Dedifferentiated amniotic fluid mesenchymal stem cell (primary cell): ENCODE results near the gene PACRG.
A peak's percentile ranks its signal among the peaks of the same experiment; 100 is the strongest.

Source experiments
- DNase-seq: peaks from one replicate; pipeline ENCODE4 v3.0.0-alpha.2; 2016; ENCODE audit errors: extremely low spot score

Gene PACRG

GRCh38 chr6:163176097-163176496 is 448.3 kb downstream of the PACRG start:
- no peak for DNase-seq

GRCh38 chr6:163177007-163177406 is 449.2 kb downstream of the PACRG start:
- no peak for DNase-seq

- no peak for DNase-seq
Observed at GRCh38 chr6:163177892-163178420, 450.2 kb downstream of the PACRG start.

DNA sequence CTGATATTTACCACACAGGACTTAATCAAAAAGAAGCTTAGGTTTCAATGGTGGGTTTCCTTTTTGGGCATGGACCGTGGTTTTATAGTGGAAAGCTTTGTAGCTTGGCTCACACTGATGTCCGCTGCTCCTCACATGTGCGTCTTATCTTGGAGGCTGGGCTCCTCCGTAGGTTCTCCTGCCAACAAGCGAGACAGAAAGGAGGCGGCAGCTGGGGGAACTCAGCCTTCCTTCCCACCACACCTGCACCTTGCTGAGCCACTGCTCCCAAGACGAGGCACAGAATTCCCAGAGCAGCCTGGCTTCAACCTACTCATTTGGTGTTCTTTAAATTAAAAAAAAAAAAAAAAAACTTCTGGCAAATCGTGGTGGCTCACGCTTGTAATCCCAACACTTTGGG is 451.3 kb downstream of the PACRG start:
- no peak for DNase-seq

DNA sequence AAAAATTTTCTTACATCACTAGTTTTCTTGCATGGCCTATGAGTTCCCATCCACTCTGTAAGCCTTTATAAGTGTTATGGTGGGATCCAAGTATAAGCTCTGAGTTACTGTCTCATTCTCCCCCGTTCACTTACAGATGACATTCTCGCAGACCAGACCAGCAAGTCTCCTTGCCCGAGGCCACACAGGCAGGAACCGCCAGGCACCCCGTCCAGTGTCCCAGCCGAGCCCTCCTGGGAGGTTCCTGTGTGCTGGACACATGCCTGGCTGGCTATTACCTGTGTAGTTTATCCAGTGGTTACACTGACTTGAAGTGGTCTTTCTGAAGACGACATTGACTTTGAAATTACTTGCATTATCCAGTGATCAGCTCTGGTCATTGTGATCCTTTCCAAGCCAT is 451.9 kb downstream of the PACRG start:
- no peak for DNase-seq

- peak; percentile 16 for DNase-seq
Observed at GRCh38 chr6:163180874-163181541, 453.2 kb downstream of the PACRG start.

DNA sequence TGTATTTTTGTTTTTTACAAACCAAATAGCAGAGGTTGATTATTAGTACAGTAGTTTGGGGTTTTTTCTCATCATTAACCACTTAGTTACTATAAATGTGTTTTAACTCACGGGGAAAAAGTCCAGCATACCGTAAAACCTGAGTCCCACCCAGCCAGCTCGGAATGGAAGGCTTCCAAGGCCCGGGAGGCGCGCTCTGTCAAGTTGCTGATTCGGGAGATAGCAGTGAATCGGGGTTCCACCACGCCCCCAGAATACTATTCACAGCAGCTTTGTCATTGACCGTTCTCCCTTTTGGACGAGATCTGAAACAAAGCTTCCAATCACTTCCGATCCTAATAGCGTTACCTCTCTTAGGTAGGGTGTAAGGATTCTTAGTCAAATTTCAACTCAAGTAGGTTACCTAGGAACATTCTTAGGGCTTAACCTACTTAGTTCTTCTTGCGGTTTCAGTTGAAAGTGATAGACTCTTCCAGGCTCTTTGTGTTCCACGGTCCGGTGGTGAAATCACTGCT is 453.9 kb downstream of the PACRG start:
- DNase-seq, result no peak

DNA sequence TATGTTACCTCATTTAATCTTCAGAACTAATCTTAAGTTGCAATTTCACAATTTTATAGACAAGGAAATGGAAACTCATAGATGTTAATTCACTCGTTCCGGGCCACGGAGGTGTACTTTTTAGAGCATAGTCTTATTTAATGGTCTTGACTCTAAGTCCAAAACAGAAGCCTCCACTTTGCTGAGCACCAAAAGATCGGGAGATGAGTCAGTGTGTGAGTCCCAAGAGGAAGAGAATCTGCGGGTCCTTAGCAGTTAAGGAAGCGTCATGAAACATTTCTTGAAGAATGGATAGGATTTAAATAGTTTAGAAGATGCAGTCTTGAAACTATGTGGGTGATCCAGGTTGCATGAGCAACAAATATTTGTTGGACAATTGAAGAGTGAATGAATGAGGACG is 454.9 kb downstream of the PACRG start:
- DNase-seq, result no peak

DNA sequence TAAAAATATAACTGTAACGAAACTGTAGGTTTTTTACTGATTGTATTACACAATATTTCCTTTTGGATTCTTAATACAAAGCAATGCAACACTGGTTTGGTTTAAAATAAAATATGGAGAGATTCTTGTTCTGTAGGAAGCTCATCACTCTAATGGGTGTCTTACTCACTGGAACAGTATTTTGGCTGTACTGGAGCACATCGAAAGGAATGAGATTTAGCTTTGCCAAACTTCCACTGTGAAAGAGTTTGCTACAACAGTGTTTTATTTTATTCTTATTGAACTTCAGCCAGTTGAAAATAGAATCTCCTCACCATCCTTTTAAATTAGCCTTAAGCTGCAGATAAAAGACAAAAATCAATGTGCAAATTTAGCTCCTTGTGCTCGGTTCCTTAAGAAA is 456.0 kb downstream of the PACRG start:
- no peak for DNase-seq

GRCh38 chr6:163185744-163186143 is 458.0 kb downstream of the PACRG start:
- DNase-seq, result no peak

DNA sequence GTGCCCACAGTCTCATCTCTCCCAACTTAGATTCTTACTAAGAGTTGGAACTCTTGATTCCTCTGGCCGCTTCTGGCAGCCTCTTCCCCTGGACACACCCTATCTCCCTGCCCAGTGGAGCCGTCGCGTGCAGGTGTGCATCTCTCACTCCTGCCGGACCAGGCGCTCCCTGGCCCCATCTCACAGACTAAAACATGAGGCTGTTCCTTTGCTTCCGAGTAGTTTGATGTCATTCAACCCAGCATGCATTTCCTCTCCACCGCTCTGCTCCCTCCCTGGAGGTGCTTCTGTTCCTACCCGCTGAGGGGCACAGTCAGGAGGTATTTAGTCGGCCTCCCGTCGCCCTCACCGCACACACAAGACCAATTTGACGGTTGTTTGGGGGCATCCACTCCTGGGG is 458.8 kb downstream of the PACRG start:
- no peak for DNase-seq

DNA sequence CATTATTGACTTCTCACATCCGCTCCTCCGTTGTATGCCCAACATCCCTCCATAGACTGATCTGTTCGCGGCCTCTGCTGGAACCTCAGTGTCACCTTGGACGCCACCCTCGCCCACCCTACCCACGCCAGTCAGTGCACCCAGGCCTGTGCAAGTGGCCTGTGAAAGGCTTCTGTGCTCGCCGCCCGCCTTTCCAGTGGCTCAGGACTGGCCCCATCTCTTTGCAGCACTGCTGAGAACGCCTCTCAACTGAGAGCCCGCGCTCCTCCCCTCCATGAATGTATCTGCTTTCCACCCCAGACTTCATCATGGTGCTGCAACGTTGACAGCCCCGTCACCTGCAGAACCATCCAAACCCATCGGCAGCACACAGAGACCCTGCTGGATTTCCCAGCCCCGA is 459.4 kb downstream of the PACRG start:
- DNase-seq, result no peak

- no peak for DNase-seq
Observed at GRCh38 chr6:163187606-163188005, 459.8 kb downstream of the PACRG start.

GRCh38 chr6:163188746-163189145 is 461.0 kb downstream of the PACRG start:
- no peak for DNase-seq

- DNase-seq, result no peak
Observed at GRCh38 chr6:163189609-163190008, 461.8 kb downstream of the PACRG start.

GRCh38 chr6:163190786-163191185 is 463.0 kb downstream of the PACRG start:
- DNase-seq, result no peak

- no peak for DNase-seq
Observed at GRCh38 chr6:163191704-163192537, 464.1 kb downstream of the PACRG start.

DNA sequence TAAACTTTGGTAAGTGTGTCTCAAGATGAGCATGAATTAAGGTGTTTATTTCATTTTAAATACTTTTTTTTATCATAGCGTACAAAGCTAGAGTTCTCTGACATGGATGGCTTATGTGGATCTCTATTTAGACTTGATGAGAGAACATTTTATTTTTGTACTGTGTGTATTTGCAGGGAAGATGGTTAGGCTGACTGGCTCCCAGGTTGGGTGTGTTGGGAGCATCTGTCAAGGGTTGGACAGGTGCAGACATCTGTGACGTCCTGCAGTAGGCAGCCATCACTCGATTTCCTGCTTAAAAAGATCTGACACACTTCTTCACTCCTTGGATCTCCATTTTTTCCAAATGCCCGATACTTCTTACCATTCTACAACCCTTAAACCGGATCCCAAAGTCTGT is 464.8 kb downstream of the PACRG start:
- DNase-seq, result no peak

DNA sequence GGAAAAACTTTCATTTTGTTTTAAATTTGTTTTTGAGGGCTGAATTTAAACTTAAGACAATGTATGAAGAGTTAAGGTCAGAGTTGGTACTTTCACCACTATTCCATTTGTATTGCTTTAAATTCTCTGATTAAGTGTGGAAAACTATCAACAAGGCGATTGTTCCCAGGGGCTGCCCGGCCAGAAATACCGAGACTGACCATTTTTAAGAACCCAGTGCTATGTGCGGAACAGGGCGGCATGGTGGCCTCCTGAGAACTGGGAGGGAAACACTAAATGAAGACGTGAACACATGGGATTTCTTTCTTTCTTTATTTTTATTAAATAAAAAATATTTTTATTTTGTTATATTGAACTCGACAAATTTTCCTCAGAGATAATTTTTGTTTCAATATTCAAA is 465.6 kb downstream of the PACRG start:
- no peak for DNase-seq

DNA sequence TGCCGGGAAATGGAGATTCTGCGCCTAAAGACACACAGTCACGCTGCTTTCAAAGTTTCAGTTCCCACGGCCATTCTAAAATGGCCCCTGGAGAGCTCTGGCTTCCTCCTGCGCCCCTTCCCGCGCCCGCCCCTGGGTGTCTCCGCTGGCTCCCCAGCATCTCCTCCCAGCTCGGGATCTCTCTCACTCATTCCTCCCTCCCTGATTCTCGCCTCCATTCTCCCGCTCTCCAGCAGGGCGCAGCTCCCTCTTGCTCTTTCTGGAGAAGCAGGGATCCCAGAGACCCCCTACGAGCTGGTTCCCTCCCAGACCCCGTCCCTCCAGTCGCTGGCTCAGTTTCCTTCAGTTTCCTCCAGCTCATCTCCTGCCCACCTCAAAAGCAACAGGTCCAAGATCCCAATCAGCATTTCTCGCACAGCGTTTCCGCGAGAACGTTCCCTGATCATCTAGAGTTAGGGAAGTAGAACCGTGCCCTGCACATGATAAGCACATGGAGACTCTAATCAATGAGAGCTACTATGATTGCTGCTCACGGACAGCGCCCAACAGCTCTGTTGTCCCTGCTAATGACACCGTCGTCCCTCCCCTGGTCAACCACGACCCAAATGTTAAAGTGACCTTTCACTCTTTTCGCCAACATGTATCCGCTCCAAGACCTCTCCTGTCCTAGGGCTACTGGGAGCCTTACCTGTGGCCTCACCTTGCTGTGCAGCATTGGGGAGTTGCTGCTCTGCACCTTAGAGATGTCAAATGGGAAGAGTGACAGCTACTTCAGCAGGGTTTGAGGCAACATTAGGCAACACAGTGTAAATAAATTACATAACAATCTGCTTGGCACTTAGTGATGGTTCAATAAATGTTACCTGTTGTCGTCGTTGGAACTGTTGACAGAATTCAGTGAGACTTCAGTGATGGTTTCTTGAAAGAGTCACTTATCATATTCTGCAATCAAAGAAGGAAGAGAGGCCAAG is 468.2 kb downstream of the PACRG start:
- DNase-seq, result no peak

DNA sequence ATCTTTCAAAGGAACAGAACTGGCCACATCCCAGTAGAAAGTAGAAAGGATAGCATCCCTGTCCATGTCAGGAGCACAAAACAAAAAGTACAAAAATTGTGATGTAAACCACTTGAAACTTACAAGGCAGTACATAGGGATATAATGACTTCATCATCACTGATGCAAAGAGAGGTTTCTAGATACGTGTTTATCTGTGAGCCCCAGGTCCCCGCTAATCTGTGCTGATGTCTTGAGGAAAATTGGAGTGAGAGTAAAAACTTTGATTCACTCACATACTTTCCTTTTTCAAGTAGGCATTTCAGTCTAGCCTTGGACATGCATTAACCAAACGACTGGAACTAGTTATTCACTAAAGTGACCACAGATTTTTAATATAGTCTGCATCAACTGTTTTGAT is 470.1 kb downstream of the PACRG start:
- DNase-seq, result no peak

DNA sequence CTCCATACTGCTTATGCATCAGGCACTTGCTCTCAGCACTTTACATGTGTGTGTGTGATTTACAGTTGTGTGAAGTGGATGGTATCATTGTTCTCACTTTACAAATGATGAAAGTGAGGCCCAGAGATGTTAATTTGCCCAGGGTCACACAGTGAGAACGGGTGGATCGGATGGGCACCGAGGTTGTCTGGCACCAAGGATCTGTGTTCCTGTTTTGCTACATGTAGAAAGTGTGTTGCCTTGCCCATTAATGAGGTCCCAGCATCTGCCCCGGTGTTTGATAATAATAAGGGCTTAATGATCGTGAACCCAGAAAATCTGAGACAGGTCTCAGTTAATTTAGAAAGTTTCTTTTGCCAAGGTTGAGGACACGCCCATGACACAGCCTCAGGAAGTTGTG is 470.6 kb downstream of the PACRG start:
- no peak for DNase-seq
